ENCODE measurements around the gene TPRA1. TPM values are rescaled to one million over a fixed set of nuclear protein-coding genes. Genes with fewer than 3 reads are reported as not detected.

TPRA1 gene
- total RNA-seq, 1 donor from 2014 or later = 24.6 TPM

- no peak overlapping the region for H3K4me3 ChIP-seq (ENCODE audit: insufficient read depth, low read depth, low read length)
- H3K79me2 ChIP-seq (ENCODE audit: insufficient read depth, low read length) = peaks cover 85% of the 10 kb centered on the region
- peaks cover 14% of the 10 kb centered on the region for H3K4me1 Mint-ChIP-seq (ENCODE audit: low read depth, unreplicated experiment)
- H2AFZ ChIP-seq (ENCODE audit: low read depth, low read length) = no peak overlapping the region
- H3K27ac ChIP-seq (ENCODE audit: low read depth, low read length) = no peak overlapping the region
- TF ChIP-seq EZH2 (IDR thresholded peaks at IDR 0.05; ENCODE audit: insufficient read depth, low read length) (no peak), CTCF (IDR thresholded peaks at IDR 0.05; ENCODE audit: insufficient read depth, low read depth, low read length) (no peak)
- peaks cover 2% of the 10 kb centered on the region for H3K36me3 ChIP-seq (ENCODE audit: insufficient read depth, low read length)
- peaks cover 86% of the 10 kb centered on the region for H4K20me1 ChIP-seq (ENCODE audit: insufficient read depth, low read length)
- H3K4me3 Mint-ChIP-seq (ENCODE audit: unreplicated experiment) = no peak overlapping the region
- H3K9ac ChIP-seq (ENCODE audit: low read length) = no peak overlapping the region
- DNase-seq (ENCODE audit: low read depth) (no peak), FAIRE-seq (no peak)
- no peaks in the 10 kb centered on the region for H3K9me3 Mint-ChIP-seq (ENCODE audit: unreplicated experiment)
- H3K4me1 ChIP-seq (ENCODE audit: insufficient read depth, low read length) = peaks cover 23% of the 10 kb centered on the region
- H3K27ac Mint-ChIP-seq (ENCODE audit: unreplicated experiment) = no peak overlapping the region
- no peaks in the 10 kb centered on the region for H3K27me3 ChIP-seq (ENCODE audit: insufficient read depth, low read length)
- no peaks in the 10 kb centered on the region for H3K9me3 ChIP-seq (ENCODE audit: insufficient read depth, low read depth, low read length)
- H3K4me2 ChIP-seq (ENCODE audit: low read length) = no peak overlapping the region
- peaks cover 4% of the 10 kb centered on the region for H3K36me3 Mint-ChIP-seq (ENCODE audit: low read depth, unreplicated experiment)
- no peaks in the 10 kb centered on the region for H3K27me3 Mint-ChIP-seq (ENCODE audit: low read depth, unreplicated experiment)
Measured at GRCh38 chr3:127584734-127585133, 5.8 kb downstream of the TPRA1 start.

DNA sequence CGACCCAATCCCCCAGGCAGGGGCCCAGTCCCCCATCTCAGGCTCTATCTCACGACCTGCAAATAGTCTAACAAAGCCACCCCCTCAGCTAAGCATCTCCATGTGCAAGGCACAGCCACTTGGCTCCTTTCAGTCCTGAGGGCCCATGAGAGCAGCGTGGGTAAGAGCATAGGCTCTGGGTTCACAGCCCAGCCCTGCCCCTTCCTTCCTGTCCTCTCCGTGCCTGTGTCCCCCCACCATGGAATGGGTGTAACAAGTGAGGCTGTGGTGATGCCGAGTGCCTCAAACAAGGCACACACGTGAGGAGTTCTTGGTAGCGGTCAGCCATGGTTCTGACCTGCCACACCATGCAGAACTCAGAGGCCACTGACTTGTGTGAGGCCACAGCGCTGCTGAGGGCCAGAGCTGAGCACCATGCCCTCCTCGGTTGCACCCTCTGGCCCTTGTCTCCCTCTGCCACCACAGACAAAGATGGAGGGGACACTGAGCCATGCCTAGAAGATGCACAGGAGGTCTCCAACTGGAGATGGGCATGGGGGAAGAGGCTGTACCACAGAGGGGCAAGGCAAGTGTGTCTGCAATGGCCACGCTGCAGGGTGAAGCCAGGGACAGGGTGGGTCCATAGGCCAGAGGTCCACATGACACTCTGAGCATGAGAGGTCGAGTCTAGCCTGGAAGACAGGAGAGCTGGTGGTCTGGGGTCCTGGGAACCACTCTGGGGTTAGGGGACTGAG is 10.0 kb downstream of the TPRA1 start:
- Histone ChIP-seq H3K27me3 (ENCODE audit: insufficient read depth, low read length) (no peaks in the 10 kb centered on the region), H3K79me2 (ENCODE audit: insufficient read depth, low read length) (peaks cover 59% of the 10 kb centered on the region), H3K9me3 (ENCODE audit: insufficient read depth, low read depth, low read length) (no peaks in the 10 kb centered on the region), H3K36me3 (ENCODE audit: insufficient read depth, low read length) (peaks cover 7% of the 10 kb centered on the region), H4K20me1 (ENCODE audit: insufficient read depth, low read length) (peaks cover 80% of the 10 kb centered on the region), H2AFZ (ENCODE audit: low read depth, low read length) (no peak overlapping the region), H3K4me1 (ENCODE audit: insufficient read depth, low read length) (peaks cover 2% of the 10 kb centered on the region), H3K9ac (ENCODE audit: low read length) (no peak overlapping the region), H3K4me3 (ENCODE audit: insufficient read depth, low read depth, low read length) (no peak overlapping the region), H3K4me2 (ENCODE audit: low read length) (no peak overlapping the region), H3K27ac (ENCODE audit: low read depth, low read length) (no peak overlapping the region)
- peaks cover 9% of the 10 kb centered on the region for H3K36me3 Mint-ChIP-seq (ENCODE audit: low read depth, unreplicated experiment)
- H3K4me3 Mint-ChIP-seq (ENCODE audit: unreplicated experiment) = no peak overlapping the region
- no peak for DNase-seq (ENCODE audit: low read depth)
- H3K27me3 Mint-ChIP-seq (ENCODE audit: low read depth, unreplicated experiment) = no peaks in the 10 kb centered on the region
- H3K9me3 Mint-ChIP-seq (ENCODE audit: unreplicated experiment) = no peaks in the 10 kb centered on the region
- peaks cover 4% of the 10 kb centered on the region for H3K4me1 Mint-ChIP-seq (ENCODE audit: low read depth, unreplicated experiment)
- TF ChIP-seq CTCF (IDR thresholded peaks at IDR 0.05; ENCODE audit: insufficient read depth, low read depth, low read length) (no peak), EZH2 (IDR thresholded peaks at IDR 0.05; ENCODE audit: insufficient read depth, low read length) (no peak)
- no peak for FAIRE-seq
- no peak overlapping the region for H3K27ac Mint-ChIP-seq (ENCODE audit: unreplicated experiment)

GRCh38 chr3:127578802-127579201 is 11.7 kb downstream of the TPRA1 start:
- no peak overlapping the region for H3K27ac ChIP-seq (ENCODE audit: low read depth, low read length)
- no peak overlapping the region for H3K4me3 ChIP-seq (ENCODE audit: insufficient read depth, low read depth, low read length)
- no peak overlapping the region for H3K9ac ChIP-seq (ENCODE audit: low read length)
- no peaks in the 10 kb centered on the region for H3K27me3 Mint-ChIP-seq (ENCODE audit: low read depth, unreplicated experiment)
- H3K9me3 ChIP-seq (ENCODE audit: insufficient read depth, low read depth, low read length) = no peaks in the 10 kb centered on the region
- TF ChIP-seq CTCF (IDR thresholded peaks at IDR 0.05; ENCODE audit: insufficient read depth, low read depth, low read length) (no peak), EZH2 (IDR thresholded peaks at IDR 0.05; ENCODE audit: insufficient read depth, low read length) (no peak)
- H3K36me3 Mint-ChIP-seq (ENCODE audit: low read depth, unreplicated experiment) = peaks cover 15% of the 10 kb centered on the region
- DNase-seq (ENCODE audit: low read depth) (no peak), FAIRE-seq (no peak)
- H3K4me1 Mint-ChIP-seq (ENCODE audit: low read depth, unreplicated experiment) = peaks cover 4% of the 10 kb centered on the region
- no peak overlapping the region for H3K27ac Mint-ChIP-seq (ENCODE audit: unreplicated experiment)
- peaks cover 77% of the 10 kb centered on the region for H4K20me1 ChIP-seq (ENCODE audit: insufficient read depth, low read length)
- no peak overlapping the region for H3K4me2 ChIP-seq (ENCODE audit: low read length)
- peaks cover 7% of the 10 kb centered on the region for H3K36me3 ChIP-seq (ENCODE audit: insufficient read depth, low read length)
- H3K9me3 Mint-ChIP-seq (ENCODE audit: unreplicated experiment) = no peaks in the 10 kb centered on the region
- no peaks in the 10 kb centered on the region for H3K4me1 ChIP-seq (ENCODE audit: insufficient read depth, low read length)
- no peak overlapping the region for H3K4me3 Mint-ChIP-seq (ENCODE audit: unreplicated experiment)
- peaks cover 42% of the 10 kb centered on the region for H3K79me2 ChIP-seq (ENCODE audit: insufficient read depth, low read length)
- H2AFZ ChIP-seq (ENCODE audit: low read depth, low read length) = no peak overlapping the region
- no peaks in the 10 kb centered on the region for H3K27me3 ChIP-seq (ENCODE audit: insufficient read depth, low read length)

All from astrocyte (in vitro differentiated cells and primary cell).